Fibroblast of the aortic adventitia (primary cell): ENCODE measurements around the gene RNF115. TPM values are rescaled to one million over a fixed set of nuclear protein-coding genes. Genes with fewer than 3 reads are reported as not detected.

Source experiments
- DNase-seq: peaks from one replicate; pipeline ENCODE4 v3.0.0-alpha.2; 2010; ENCODE audit warnings: low read depth
- H3K4me3 ChIP-seq: 2 replicates; pipeline ENCODE4 v1.5.1; 2011; ENCODE audit warnings: low read depth, mild to moderate bottlenecking, control low read depth, low read length, moderate library complexity
- total RNA-seq: library from RNA; depleted of rRNA; stranded (reverse); fragments of >200 nt; gene quantifications from 2 replicates; pipeline ENCODE4 v1.2.3, GENCODE V29; 2012; ENCODE audit warnings: low replicate concordance
- TF ChIP-seq, protein P1 (sequence below): IDR thresholded peaks from 2 replicates; pipeline ENCODE4 v1.5.1; 2011; ENCODE audit warnings: mild to moderate bottlenecking, low read length, control low read depth, inconsistent platforms; ENCODE audit not compliant: insufficient read depth

RNF115 gene
- total RNA-seq, 1 donor, result 33.5 TPM

DNA sequence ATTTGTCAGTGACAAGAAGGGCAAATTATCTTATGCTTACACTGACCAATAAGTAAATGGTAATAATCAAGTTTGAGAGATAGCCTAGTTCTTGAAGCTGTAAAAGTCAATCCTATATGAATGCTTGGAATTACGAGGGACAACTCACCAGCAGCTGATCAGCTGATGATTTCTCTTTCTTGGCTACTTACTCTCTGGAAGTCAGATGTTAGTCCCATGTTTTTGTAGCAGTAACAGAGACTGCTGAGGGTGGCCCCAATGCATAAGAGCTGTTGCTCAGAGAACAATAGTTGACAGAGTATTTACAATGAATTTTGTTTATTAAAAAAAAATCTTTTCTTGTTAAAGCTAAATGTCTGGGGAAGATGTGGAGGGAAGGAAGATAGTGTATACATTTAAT lies 65.3 kb downstream of the RNF115 start:
- no peak for DNase-seq
- TF ChIP-seq, protein P1, sequence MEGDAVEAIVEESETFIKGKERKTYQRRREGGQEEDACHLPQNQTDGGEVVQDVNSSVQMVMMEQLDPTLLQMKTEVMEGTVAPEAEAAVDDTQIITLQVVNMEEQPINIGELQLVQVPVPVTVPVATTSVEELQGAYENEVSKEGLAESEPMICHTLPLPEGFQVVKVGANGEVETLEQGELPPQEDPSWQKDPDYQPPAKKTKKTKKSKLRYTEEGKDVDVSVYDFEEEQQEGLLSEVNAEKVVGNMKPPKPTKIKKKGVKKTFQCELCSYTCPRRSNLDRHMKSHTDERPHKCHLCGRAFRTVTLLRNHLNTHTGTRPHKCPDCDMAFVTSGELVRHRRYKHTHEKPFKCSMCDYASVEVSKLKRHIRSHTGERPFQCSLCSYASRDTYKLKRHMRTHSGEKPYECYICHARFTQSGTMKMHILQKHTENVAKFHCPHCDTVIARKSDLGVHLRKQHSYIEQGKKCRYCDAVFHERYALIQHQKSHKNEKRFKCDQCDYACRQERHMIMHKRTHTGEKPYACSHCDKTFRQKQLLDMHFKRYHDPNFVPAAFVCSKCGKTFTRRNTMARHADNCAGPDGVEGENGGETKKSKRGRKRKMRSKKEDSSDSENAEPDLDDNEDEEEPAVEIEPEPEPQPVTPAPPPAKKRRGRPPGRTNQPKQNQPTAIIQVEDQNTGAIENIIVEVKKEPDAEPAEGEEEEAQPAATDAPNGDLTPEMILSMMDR, result no peak
- H3K4me3 ChIP-seq, result no peak overlapping the region

DNA sequence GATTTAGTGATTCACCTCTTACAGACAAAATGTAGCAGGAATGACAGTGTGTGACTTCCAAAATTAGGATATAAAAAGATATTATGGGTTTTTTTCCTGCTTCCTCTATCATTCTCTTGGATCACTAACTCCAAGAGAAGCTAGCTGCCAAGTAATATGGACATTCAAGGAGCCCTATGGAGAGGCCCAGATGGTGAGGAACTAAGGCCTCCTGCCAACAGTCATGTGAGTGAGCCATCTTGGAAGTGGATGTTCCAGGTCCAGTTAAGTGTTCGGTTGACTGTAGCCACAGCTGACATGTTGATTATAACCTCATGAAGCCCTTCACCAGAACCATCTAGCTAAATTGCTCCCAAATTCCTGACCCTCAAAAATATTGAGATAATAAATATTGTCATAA lies 65.8 kb downstream of the RNF115 start:
- DNase-seq, result no peak
- TF ChIP-seq, protein P1, result no peak
- H3K4me3 ChIP-seq, result no peak overlapping the region

DNA sequence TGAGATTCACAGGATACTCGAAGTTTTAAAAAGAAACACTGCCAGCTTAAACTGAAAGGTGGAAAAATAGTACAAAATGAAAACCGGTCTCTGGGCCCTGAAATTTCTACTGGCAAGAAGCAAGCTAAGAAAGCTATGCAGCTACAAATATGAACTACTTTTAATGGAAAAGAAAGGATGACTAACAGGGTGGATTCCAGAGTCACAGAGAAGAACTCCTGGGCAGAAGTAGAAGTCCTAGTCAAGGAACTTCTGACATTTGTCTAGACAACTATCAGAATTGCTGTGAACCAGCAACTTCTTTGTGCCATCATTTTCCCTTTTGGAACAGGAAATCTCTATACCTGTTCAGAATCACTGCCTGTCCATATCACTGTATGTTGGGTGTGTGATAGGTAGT lies 66.5 kb downstream of the RNF115 start:
- TF ChIP-seq, protein P1, result no peak
- peak; percentile 24 for DNase-seq
- no peak overlapping the region for H3K4me3 ChIP-seq

GRCh38 chr1:145751491-145752037 lies 72.3 kb downstream of the RNF115 start:
- H3K4me3 ChIP-seq, result no peak overlapping the region
- TF ChIP-seq, protein P1, result no peak
- DNase-seq, result peak; percentile 98

- no peak for DNase-seq
- no peak overlapping the region for H3K4me3 ChIP-seq
- TF ChIP-seq, protein P1, result no peak
Observed at GRCh38 chr1:145750426-145750825, 73.5 kb downstream of the RNF115 start.

GRCh38 chr1:145747398-145748247 lies 76.3 kb downstream of the RNF115 start:
- H3K4me3 ChIP-seq, result no peak overlapping the region
- no peak for DNase-seq
- TF ChIP-seq, protein P1, result no peak
